Fibroblast of gingiva (primary cell): ENCODE data around the gene BPIFB4.
"Not testable (repeated sequence)": the region's sequence is repeated elsewhere in the genome, so short reads cannot be mapped to it uniquely, and the experiment has no call there.

Experiments
- DNase-seq: peaks from one replicate; pipeline ENCODE4 v3.0.0-alpha.2; 2011; ENCODE audit warnings: low read depth

BPIFB4 gene

GRCh38 chr20:33120934-33121333, 41.5 kb downstream of the BPIFB4 start:
- DNase-seq: no peak

DNA sequence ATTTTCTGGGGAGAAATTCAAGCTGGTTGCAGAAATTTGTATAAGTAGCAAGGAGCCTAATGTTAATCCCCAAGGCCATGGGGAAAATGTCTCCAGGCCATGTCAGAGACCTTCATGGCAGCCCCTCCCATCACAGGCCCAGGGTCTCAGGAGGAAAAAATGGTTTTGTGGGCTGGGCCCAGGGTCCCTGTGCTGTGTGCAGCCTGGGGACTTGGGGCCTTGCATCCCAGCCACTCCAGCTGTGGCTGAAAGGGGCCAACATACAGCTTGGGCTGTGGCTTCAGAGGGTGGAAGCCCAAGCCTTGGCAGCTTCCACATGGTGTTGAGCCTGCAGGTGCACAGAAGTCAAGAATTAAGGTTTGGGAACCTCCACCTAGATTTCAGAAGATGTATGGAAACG, 42.9 kb downstream of the BPIFB4 start:
- not testable (repeated sequence) for DNase-seq

GRCh38 chr20:33124261-33124660, 44.8 kb downstream of the BPIFB4 start:
- no peak for DNase-seq

GRCh38 chr20:33124994-33125393, 45.6 kb downstream of the BPIFB4 start:
- DNase-seq: no peak

- no peak for DNase-seq
These were observed 46.5 kb downstream of the BPIFB4 start for GRCh38 chr20:33125983-33126382.

- DNase-seq: no peak
These were observed 48.1 kb downstream of the BPIFB4 start for GRCh38 chr20:33127422-33128097.

DNA sequence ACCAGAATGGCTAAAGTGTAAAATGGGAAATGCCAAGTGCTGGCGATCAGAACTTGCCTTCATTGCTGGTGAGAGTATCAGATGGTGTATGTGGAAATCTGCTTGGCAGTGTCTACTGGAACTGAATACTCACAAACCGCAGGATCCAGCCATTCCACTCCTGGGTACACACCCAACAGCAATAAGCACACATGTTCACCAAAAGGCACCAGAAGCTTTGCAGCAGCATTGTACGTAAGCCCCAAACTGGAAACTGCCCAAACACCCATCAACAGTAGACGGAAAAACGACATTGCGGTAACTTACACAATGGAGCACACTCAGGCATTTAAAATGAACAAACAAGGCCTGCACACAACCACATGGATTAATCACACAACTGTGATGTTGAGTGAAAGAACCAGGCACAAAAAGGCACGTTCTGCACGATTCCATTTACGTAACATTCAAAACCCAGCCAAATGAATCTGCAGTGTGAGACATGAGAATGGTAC, 51.2 kb downstream of the BPIFB4 start:
- peak; percentile 70 for DNase-seq

GRCh38 chr20:33131949-33132473, 52.6 kb downstream of the BPIFB4 start:
- no peak for DNase-seq

- no peak for DNase-seq
These were observed 53.3 kb downstream of the BPIFB4 start for GRCh38 chr20:33132513-33133372.

DNA sequence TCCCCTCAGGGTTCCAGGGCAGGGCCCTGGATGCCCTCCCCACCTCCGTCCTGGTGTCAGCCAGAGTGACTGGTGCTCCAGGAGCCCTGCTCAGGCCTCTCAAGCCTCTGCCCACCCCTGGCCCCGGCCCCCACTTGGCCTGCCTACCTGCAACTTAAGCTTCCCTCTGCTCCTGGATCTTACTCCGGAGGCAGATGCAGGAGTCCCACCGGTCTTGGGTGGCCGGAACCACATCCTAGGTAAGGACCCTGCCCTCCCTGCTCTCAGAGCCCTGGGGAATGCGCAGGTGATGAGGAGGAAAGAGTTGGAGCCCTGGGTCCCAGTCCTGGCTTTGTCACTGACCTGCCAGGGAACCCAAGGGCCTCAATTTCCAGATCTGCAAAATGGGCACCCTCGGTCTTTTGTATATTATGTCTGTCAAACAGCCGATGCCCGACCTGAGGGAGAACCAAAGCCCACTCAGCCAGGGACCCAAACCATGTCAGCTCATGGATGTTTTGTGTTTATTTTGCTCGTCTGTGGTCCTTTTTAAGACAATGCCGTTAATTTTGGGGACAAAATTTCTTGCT, 54.0 kb downstream of the BPIFB4 start:
- no peak for DNase-seq

DNA sequence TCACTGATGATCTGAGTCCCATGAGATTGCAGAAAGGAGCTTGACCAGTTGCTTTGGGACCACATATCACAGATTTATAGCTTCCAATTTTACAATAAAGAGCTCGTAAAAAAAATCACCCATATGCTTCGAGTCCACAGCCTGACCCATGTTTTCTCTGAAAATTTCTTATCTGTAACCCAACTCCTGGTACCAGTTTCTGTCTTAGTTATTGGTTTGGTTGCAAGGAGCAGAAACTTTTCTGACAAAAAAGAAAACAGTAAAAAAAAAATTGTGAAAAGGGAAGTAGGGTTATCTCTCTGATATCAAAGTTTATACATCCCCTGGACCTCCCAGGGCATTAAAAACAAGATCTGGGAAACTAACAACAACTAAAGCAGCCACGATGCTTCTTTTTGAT, 57.8 kb downstream of the BPIFB4 start:
- DNase-seq: no peak

- DNase-seq: no peak
These were observed 60.0 kb downstream of the BPIFB4 start for GRCh38 chr20:33139467-33139866.

- DNase-seq: no peak
These were observed 66.1 kb downstream of the BPIFB4 start for GRCh38 chr20:33145521-33145920.

- DNase-seq: no peak
These were observed 67.9 kb downstream of the BPIFB4 start for GRCh38 chr20:33147299-33147698.

- no peak for DNase-seq
These were observed 68.6 kb downstream of the BPIFB4 start for GRCh38 chr20:33148040-33148439.

GRCh38 chr20:33154252-33154651, 74.8 kb downstream of the BPIFB4 start:
- DNase-seq: no peak

DNA sequence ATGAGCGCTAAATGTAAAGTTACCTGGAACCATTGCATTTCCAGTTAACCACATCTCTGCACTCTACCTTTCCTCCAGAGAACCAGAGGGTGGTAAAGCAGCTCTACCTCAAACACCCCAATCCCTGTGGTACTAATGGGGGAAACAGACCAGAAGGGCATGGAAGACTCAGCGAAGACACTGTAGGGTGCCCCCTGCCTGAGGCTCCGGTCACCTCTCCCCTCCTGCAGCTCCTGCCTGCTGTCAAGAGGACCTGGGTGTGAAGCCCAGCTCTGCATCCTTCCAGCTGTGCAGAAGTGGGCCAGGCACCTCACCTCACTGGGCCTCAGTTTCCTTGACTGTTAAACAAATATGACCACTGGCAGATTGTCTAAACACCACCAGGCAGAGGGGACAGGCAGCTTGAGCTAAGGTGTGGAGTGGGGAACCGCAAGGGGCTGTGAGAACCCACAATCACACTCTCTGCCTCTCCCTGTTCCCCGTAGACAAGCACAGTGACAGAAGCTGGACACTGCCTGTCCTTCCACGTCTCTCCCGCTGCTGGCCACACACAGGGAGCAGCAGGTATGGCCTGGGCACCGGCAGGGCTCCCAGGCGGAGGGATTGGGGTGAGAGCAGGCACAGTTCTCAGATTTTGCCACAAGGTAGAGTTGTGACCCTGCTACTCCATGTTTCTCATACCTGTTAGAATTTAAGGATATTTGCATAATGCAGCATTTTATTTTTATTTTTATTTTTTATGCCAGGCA, 79.4 kb downstream of the BPIFB4 start:
- DNase-seq: no peak

DNA sequence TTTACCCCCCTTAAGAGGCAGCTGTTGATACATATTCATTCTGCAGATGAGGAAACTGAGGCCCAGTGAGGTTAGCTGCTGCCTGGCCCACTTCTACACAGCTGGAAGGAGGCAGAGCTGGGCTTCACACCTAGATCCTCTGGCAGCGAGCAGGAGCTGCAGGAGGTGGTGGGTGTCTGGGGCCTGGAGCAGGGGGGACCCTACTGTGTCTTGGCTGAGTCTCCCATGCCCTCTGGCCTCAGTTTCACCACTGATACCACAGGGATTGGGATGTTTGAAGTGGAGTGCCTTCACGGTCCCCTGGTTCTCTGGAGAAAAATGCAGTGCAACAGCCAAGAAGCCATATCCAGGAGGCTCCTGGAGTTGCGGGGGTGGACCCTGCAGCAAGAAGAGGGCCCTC, 80.3 kb downstream of the BPIFB4 start:
- no peak for DNase-seq

DNA sequence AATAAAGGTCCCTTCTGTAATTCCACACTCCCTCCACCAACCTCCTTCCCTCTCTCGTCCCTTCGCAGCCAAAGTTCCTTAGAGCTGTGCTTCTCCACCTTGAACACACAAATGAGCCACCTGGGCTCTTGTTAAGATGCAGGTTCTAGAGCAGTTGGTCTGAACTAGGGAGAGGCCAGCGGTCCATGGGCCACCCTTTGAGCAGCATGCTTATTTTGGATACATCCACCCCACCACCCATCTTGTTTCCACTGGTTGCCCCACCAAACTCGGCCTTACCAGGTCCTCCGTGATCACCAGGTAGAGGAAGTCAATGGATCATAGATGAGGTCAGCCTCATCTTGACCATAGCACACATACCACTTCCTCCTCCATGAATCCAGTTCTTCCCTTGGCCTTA, 81.2 kb downstream of the BPIFB4 start:
- DNase-seq: no peak
